ENCODE measurements around the gene TAL1. TPM values are rescaled to one million over a fixed set of nuclear protein-coding genes. Genes with fewer than 3 reads are reported as not detected.

Gene TAL1
- total and polyA plus RNA-seq, 2 experiments from 2014 or later, result not detected

- peaks cover 10% of the 10 kb centered on the region for H3K27me3 ChIP-seq (ENCODE audit: insufficient read depth)
- Mint-ChIP-seq H3K4me1 (peaks cover 35% of the 10 kb centered on the region), H3K27me3 (ENCODE audit: insufficient read depth, low read depth, poor library complexity) (peaks cover 30% of the 10 kb centered on the region), H3K9me3 (peaks cover 12% of the 10 kb centered on the region; the same call in 2 of the 3 replicates), H3K36me3 (ENCODE audit: low read depth) (no peaks in the 10 kb centered on the region), H3K27ac (no peak overlapping the region), H3K4me3 (no peak overlapping the region)
- H3K27ac ChIP-seq (ENCODE audit: low read depth), result no peak overlapping the region
- 0 out of 2 replicates have a peak, but pooled peaks cover 3% of the 10 kb centered on the region for H3K9me2 ChIP-seq (ENCODE audit: insufficient read depth)
- H4K20me1 ChIP-seq (replicated peaks; ENCODE audit: insufficient read depth), result peaks cover 6% of the 10 kb centered on the region; the same call in 1 of the 2 replicates
- no peaks in the 10 kb centered on the region for H3K79me2 ChIP-seq (replicated peaks; ENCODE audit: insufficient read depth)
- H3K4me3 ChIP-seq, result no peak overlapping the region
- DNase-seq (ENCODE audit: low spot score), result no peak
- H3K36me3 ChIP-seq (ENCODE audit: insufficient read depth), result no peaks in the 10 kb centered on the region
- H3F3A ChIP-seq (replicated peaks; ENCODE audit: low read depth), result no peaks in the 10 kb centered on the region
- no peak for ATAC-seq
- no peak for TF ChIP-seq ZNF462 (CRISPR knock-in tag; IDR thresholded peaks at IDR 0.05)
- no peak for TF ChIP-seq CTCF (conservative IDR thresholded peaks at IDR 0.05; ENCODE audit: low read depth in 2 of 2)
- no peak for TF ChIP-seq ZNF331 (CRISPR knock-in tag; IDR thresholded peaks at IDR 0.05; ENCODE audit: low read depth)
- TF ChIP-seq POLR2AphosphoS5 (IDR thresholded peaks at IDR 0.05; ENCODE audit: low read depth), result no peak
- TF ChIP-seq STAT1 (IDR thresholded peaks at IDR 0.05; ENCODE audit: unreplicated experiment), result no peak
- TF ChIP-seq ETS1 (IDR thresholded peaks at IDR 0.05), result no peak
- no peak for TF ChIP-seq EZH2phosphoT487 (IDR thresholded peaks at IDR 0.05; ENCODE audit: unreplicated experiment)
- TF ChIP-seq NANOG (IDR thresholded peaks at IDR 0.05; ENCODE audit: borderline replicate concordance), result no peak
- TF ChIP-seq REST (IDR thresholded peaks at IDR 0.05; ENCODE audit: unreplicated experiment), result no peak
- TF ChIP-seq EZH2 (IDR thresholded peaks at IDR 0.05; ENCODE audit: low read depth, unreplicated experiment), result no peak
- no peak for TF ChIP-seq CREB1 (CRISPR knock-in tag; IDR thresholded peaks at IDR 0.05; ENCODE audit: low read depth)
- no peak for TF ChIP-seq ZNF114 (CRISPR knock-in tag; IDR thresholded peaks at IDR 0.05)
- no peak for TF ChIP-seq JUNB (IDR thresholded peaks at IDR 0.05; ENCODE audit: unreplicated experiment)
- no peak overlapping the region for H3K4me2 ChIP-seq
- H2AFZ ChIP-seq, result no peak overlapping the region
- peaks cover 22% of the 10 kb centered on the region for H3K4me1 ChIP-seq (ENCODE audit: insufficient read depth)
Observed at GRCh38 chr1:47188791-47189785, 42.9 kb downstream of the TAL1 start.
